Prostate gland (tissue), 2 donors: ENCODE measurements around the gene NPTN. TPM values are rescaled to one million over a fixed set of nuclear protein-coding genes. Genes with fewer than 3 reads are reported as not detected.

Experiments used
- DNase-seq: peaks from one replicate; pipeline ENCODE4 v3.0.0-alpha.2; 2019; ENCODE audit warnings: low spot score
- H3K27ac ChIP-seq, 2 donors: fragments of 200-600 bp; sonication (generic); 2 replicates each; pipeline ENCODE4 v1.5.1; 2017 to 2019
- H3K27me3 ChIP-seq: fragments of 200-600 bp; sonication (generic); replicated peaks from 2 replicates; pipeline ENCODE4 v1.5.1; 2019; ENCODE audit not compliant: insufficient read depth
- H3K36me3 ChIP-seq, 2 donors: fragments of 200-600 bp; sonication (generic); 1 replicate in 1 of 2; 2 replicates in 1 of 2; pipeline versions ENCODE4 v1.5.1 to v1.8.1; 2017 to 2019
- H3K4me1 ChIP-seq: fragments of 200-600 bp; sonication (generic); replicated peaks from 2 replicates; pipeline ENCODE4 v1.5.1; 2019
- H3K4me3 ChIP-seq, 2 donors: fragments of 200-600 bp; sonication (generic); 2 replicates each; pipeline ENCODE4 v1.5.1; 2017 to 2019
- H3K9me3 ChIP-seq: fragments of 200-600 bp; sonication (generic); 2 replicates; pipeline ENCODE4 v1.5.1; 2017
- CTCF ChIP-seq, 4 experiments: fragments of 200-600 bp in 2 of 4; fragments of 450-650 bp in 2 of 4; sonication (generic) in 2 of 4; IDR thresholded peaks; 1 replicate in 3 of 4; 2 replicates in 1 of 4; pipeline ENCODE4 v1.5.1; 2016 to 2019; ENCODE audit warnings: antibody characterized with exemption in 4 of 4, mild to moderate bottlenecking in 2 of 4, moderate library complexity in 2 of 4
- POLR2A ChIP-seq: fragments of 450-650 bp; IDR thresholded peaks from one replicate; pipeline ENCODE4 v1.6.1; 2016; ENCODE audit warnings: antibody characterized with exemption, mild to moderate bottlenecking
- POLR2AphosphoS5 ChIP-seq: sonication (generic); formaldehyde crosslinking; IDR thresholded peaks from one replicate; pipeline ENCODE4 v1.6.1; 2017; ENCODE audit warnings: antibody characterized with exemption
- WGBS: methylation state at CpG from one replicate; pipeline ENCODE4 v1.1.5; 2018; 5-methylcytosine and 5-hydroxymethylcytosine counted together
- intact Hi-C: fragments of 100-400 bp; cut with DNase I; formaldehyde crosslinking; loops from one replicate; pipeline ENCODE4 v1.14.2; 2022
- total RNA-seq, 2 donors: library from RNA; depleted of rRNA; stranded (reverse); fragments of >200 nt; gene quantifications; one replicate each; pipeline ENCODE4 v1.1.0, GENCODE V29; 2016

The NPTN gene
- total RNA-seq, 2 donors from 2014 or later = 147 to 266 TPM

DNA sequence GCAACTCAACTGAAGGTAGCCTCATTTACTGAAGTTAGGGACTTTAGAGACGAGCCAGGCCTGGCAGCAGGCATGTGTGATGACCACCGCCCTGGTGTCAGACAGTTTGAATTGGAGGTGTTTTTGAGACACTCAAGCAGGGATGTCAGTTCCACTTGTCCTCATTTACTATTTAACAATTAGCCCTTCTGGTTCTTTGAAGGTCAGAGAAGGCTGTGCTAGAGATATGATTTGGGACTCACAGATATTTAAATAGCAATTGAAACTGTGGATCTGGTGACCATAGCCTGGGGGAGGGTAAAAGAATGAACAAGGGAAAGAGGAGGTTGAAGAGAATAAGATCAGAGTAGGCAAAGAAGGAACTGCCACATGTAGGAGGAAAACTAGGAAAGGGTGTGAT lies 115.6 kb downstream of the NPTN start:
- intact Hi-C loops = no loop called here
- Histone ChIP-seq H3K9me3 (no peaks in the 10 kb centered on the region), H3K36me3 (no peaks in the 10 kb centered on the region), H3K4me3 (no peak overlapping the region), H3K4me1 (no peaks in the 10 kb centered on the region), H3K27me3 (no peaks in the 10 kb centered on the region), H3K27ac (no peak overlapping the region)
- WGBS = 89% methylated on average over 2 of the region's 2 CpGs
- TF ChIP-seq POLR2A (no peak), CTCF (IDR thresholded peaks at IDR 0.05) (no peak), POLR2AphosphoS5 (no peak)
- no peak for DNase-seq

GRCh38 chr15:73515527-73515926 lies 117.7 kb downstream of the NPTN start:
- Histone ChIP-seq H3K36me3 (no peaks in the 10 kb centered on the region), H3K27ac (no peak overlapping the region), H3K9me3 (no peaks in the 10 kb centered on the region), H3K27me3 (no peaks in the 10 kb centered on the region), H3K4me1 (no peaks in the 10 kb centered on the region), H3K4me3 (no peak overlapping the region)
- intact Hi-C loops = no loop called here
- 85% methylated on average over 1 of the region's 1 CpG for WGBS
- TF ChIP-seq CTCF (IDR thresholded peaks at IDR 0.05) (no peak), POLR2A (no peak), POLR2AphosphoS5 (no peak)
- DNase-seq = no peak

Other genes starting within 250 kb of the NPTN start
- 1 to 10 TPM in 1 of 2 donors, not detected in 1; 7.5 TPM for gene REC114, start 190.2 kb downstream of the NPTN start, total RNA-seq
- gene CD276, start 51.0 kb upstream of the NPTN start, total RNA-seq = 10 to 100 TPM; 75.0 to 91.3 TPM
- gene INSYN1, start 120.0 kb upstream of the NPTN start, total RNA-seq = 10 to 100 TPM; 17.3 to 26.0 TPM
- 1 to 10 TPM in 1 of 2 donors, not detected in 1; 1.4 TPM for gene TBC1D21, start 240.2 kb upstream of the NPTN start, total RNA-seq